HG02759 (cell line): Measurements from ENCODE around the gene TBC1D16.
A peak's percentile ranks its signal among the peaks of the same experiment; 100 is the strongest.

Experiments used
- ATAC-seq: cut with Tn5 transposase; IDR thresholded peaks from one replicate; pipeline ENCODE4 v1.9.1; 2021; ENCODE audit warnings: mild to moderate bottlenecking, moderate library complexity; ENCODE audit not compliant: unreplicated experiment

TBC1D16 gene

DNA sequence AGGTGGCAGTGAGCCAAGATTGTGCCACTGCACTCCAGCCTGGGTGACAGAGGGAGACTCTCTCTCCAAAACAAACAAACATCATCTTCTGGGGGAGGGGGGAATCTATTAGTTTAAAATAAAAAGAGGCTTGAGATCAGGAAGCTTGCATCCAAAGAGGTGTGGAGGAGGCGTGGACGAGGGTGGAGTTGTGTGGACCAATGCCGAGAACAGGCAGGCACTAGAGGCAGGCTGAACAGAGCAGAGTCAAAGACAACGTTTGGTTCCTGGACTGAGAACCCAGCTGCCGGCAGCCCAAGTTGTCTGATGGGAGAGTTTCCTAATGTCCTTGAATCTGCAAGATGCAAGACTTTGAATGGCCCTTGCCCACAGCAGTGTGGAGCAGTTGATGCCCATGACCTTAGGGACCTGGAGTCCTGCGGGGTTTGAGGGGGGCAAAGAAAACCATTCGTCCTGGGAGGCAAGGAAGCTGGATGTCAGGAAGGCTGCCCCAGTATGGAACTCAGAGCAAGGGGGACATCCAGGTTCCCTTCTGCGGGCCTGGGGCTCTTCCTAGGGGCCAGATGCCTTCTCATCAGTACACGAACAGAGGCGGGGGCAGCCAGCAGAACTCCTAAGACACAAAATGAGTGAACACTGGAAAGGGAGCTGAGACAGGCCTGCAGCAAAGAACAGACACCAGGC is 9.2 kb downstream of the TBC1D16 start:
- no peak for ATAC-seq

DNA sequence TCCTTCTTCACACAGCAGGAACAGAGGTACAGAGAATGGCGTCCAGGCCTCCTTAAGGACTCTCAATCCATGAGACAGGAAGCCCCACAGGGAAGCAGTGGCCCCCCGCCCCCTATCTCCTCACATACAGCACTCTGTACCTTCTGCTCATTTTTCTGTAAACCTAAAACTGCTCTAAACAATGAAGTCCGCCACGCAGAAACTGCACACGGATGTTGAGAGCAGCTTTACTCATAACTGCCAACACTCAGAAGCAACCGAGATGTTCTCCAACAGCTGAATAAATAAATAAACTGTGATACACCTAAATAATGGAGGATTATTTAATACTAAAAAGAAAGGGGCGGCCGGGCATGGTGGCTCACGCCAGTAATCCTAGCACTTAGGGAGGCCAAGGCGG is 9.9 kb downstream of the TBC1D16 start:
- no peak for ATAC-seq

DNA sequence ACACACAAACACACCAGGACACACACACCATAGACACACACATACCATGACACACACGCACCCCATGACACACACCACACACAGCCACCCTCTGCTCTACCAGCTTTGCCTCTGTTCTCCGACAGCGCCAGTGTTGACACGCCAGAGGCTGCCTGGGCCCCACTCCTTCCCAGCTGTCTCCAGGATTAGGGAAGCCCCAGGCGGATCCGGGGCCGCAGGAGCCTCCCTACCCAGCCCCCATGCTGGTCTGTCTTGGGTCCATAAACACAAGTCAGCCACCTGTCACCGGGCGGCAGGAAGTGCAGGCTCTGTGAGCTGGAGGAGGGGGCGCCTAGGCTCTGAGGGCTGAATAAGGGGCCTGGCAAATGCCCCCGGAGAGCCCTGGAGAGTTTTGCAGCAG is 10.5 kb downstream of the TBC1D16 start:
- ATAC-seq, result no peak

DNA sequence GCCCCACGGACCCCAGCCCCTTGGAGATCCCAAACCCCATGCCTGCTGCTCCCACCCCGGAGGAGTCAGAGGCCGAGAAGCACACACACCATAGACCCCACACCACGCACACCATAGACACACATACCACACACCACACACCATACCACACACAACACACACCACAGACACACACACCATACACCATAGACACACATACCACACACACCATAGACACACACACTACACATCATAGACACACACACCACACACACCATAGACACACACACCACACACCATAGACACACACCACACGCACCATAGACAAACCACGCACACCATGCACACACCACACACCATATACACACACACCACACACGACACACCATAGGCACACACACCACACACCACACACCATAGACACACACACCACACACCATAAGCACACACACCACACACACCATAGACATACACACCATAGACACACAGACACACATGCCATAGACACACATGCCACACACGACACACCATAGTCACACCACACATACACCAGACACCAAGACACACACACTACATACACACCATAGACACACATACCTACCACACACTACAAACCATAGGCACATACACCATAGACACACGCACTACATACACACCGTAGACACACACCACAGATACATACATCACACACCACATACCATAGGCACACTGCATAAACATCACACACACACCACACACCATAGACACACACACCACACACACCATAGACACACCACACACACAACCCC is 11.3 kb downstream of the TBC1D16 start:
- no peak for ATAC-seq

DNA sequence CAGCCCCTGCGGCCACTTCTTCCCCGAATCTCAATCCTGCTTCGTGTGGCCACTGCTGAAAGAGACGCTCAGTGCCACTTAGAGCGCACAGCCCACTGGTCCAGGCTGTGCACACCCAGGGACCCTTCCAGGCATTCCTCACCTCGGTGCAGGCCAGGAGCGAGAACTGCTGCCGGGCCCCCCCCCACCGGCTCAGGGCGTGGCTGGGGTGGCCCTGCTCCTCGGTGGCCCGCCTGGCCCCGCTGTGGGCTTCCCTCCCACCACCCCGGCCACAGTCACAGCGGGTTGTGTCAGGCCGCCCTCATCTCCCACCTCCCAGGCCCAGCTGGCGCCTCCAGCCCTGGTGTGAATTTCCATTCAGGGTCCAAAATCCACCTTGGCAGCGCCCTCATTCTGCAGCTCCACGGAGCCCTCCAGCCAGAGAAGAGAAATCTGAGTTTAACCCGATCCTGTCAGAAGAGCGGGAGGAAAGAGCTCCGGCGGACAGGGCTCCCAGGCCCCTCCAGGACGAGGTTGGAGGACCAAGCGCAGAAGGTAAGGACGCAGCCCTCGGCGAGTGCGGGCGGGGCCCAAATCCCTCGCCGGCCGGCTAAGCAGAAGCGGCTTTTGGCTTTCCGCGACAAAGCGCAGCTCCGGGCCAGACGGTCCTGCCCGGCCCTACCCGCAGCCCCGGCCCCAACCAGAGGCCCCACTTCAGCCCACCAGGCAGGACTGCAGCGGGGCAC is 12.0 kb downstream of the TBC1D16 start:
- ATAC-seq, result no peak

DNA sequence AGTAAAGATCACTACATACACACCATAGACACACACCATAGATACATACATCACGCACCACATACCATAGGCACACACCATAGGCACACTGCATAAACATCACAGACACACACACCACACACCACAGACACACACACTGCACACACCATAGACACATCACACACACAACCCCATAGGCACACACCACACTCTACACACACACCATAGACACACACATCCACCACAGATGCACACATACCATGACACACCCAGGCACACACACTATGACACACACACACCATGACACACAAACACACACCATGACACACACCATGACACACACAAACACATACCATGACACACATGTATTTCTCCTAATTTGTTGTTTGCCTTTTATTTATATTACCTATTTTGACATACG is 14.1 kb downstream of the TBC1D16 start:
- no peak for ATAC-seq

DNA sequence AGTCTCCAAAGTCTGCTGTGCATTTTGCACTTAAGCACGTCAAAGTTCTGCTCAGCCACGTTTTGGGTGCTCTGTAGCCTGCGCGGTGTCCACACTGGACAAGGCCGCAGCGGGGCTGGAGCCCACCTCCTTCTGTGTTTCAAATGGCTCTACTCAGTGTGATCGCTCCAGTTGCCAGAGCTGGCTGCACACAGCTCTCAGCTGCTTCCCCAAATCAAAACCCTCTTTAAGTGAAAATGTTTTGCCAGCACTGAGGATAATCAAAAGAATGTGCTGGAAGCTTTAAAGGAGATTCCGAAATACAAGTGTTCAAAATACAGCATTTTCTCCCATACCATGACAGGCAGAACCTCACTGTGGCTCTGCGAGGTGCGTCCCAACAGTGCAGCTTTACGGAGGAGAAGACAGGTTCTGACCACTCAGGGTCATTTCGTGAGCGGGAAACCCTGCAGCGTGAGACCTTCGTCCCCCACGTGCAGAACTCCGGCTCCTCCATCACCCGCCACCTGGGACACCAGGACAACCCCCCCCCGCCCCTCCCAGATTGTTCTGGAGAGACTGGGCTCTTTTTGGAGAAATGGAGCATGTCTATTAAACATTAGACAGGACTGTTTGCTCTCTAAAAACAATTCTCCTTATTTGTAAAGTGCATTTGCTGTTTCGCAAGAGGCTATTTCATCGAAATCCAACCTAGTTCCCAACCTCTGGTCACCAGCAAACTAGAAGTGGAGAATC is 16.6 kb downstream of the TBC1D16 start:
- ATAC-seq, result no peak

DNA sequence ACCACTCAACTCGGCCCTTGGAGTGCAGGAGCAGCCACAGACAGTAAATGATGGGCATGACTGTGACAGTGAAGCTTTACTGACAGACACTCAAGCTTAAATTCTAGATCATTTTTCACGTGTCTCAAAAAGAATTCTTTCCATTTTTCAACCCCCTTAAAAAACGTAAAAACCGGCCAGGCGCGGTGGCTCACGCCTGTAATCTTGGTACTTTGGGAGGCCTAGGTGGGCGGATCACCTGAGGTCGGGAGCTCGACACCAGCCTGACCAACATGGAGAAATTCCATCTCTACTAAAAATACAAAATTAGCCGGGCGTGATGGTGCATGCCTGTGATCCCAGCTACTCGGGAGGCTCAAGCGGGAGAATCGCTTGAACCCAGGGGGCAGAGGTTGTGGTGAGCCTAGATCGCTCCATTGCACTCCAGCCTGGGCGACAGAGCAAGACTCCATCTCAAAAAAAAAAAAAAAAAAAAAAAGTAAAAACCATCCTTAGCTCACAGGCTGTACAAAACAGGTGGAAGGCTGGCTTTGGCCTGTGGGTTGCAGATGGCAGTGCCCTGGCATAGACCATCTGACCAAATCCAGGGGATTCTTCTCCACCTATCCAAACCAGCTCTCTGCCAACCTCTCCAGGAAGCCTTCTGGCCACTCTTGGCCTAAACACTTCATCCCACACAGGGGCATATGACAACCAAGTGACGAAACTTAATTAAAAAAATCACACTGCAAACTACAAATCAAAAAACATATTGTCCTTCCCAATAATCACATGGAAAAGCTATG is 18.3 kb downstream of the TBC1D16 start:
- no peak for ATAC-seq

DNA sequence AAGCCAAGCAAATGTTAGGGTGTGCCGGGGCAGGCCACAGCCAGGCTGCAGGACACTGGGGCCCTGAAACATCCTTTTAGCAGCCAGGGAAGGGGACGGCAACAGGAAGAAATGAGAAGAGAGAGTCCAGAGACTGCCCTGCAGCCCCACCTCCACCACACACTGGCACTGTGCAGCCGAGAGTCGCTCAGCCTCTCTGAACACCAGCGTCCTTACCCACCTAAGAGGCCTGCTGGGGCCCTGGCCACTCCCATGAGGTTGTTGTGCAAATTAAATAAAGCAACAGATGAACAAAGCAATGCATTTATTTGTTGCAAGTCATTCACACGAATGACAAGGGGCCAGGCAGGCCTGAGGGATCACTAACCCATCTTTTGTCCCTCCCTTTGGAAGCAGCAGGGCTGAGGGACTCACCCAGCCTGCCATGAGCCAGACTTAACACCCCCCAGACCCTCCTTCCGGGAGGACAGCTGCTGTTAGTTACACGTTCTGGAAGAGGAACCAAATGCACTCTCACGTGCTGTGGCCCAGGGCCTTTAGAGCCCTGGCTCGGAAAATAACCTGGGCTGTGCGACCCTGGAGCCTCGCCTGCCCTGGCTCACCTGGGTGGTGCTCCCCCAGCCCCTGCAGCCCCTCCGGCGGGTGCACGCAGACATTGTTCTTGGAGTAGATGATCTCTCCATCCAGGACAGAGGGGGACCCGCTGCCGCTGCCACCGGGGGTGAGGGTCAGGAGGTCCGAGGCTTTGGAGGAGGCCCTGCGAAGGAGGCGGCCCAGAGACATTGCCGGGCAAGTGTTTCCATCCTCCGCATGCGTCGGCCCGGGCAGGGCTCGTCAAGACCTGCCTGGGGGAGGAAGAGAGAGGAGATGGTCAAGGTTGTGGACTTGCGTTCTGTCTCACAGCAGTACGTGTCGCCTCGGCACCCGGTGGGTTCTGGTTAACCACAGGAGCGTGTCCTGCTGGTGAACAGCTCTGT is 22.6 kb downstream of the TBC1D16 start:
- ATAC-seq, result no peak

DNA sequence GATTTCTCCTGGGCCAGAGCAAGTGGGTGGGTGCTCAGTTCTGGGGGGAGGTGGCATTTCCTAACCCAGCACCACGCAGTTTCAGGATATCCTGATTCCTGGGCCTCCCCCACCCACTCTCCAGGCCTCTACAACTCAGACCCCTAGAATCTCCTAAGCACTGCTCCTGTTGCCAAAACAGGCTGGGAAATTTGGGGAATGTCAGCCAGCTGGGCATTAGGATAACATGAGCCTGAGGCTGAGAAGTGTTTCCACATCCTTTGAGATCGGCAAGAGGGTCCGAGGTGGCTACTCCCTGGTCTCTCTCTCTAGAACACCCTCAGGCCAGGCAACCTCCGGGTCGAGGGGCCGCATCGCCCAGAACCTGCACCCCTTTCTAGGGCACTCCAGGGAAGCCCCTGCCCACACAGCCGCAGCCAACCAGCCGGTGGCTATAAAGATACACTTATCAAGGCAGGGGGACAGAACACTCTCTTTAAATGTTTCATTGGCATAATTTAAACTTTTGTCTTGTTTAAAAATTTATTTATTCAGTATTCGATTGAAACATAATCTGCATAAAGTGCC is 23.6 kb downstream of the TBC1D16 start:
- ATAC-seq, result no peak

DNA sequence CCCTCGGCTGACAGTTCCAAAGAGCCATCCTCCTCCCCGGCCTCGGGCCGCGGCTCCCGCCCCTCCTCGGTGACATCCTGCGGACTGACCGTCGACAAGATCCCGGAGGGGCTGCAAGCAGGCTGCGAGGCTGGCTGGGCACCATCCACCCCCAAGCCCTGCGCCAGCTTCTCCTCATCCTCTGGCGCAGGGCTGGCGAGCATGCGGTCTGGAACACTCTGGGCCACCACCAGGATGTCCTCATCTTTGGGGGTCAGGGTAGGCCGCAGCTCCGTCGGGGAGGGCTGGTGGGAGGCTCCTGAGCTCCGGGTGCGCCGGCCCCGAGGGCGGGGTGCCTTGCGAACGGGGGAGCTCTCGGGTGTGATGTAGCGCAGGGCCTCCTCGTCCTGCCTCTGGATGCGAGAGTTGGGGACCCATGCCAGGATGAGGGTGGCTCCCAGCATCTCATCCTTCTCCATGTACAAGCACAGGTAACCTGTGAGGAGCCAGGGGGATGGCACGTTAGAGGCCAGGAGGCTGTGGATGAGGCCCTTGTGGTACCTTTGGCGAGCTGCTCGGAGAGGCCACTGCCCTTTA is 25.3 kb downstream of the TBC1D16 start:
- no peak for ATAC-seq

DNA sequence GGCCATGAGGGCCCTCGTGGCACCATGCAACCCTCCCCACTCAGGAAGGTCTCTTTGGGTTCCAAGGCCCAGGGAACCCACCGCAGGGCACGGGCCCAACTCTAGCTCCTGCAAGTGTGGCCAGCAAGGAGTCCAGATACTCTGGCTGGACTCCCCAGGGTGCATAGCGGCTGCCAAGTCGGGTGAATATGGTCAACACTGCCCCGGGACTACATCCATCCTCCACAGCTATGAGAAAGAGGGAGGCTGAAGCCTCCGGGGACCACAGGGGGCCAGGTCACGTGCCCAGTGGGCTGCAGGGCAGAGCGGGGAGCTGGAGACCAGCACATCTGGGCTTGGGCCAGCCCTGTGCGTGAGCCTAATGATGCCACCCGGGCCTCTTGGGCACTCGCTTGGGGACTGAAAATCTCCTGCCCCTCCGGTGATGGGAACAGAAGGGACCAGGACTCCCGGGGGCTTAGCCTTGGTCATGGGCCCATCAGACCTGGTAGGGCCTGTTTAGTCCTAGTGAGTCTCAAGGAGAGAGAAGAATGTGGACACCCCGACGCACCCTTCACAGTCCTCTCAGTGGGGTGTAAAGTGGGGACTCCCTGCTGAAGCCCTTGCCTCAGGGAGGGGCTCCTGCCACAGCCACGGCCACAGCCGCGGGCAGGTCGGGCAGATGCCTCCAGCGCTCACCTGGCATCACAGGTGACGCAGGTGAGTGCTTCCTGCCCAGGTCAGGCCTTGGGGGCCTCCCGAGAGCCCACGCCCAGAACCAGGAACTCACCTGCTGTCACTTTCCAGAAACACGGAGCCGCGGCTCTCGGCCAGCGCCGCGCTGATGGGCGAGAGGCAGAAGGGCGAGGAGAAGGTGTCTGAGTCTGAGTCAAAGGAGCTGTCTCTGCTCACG is 26.0 kb downstream of the TBC1D16 start:
- ATAC-seq, result no peak

DNA sequence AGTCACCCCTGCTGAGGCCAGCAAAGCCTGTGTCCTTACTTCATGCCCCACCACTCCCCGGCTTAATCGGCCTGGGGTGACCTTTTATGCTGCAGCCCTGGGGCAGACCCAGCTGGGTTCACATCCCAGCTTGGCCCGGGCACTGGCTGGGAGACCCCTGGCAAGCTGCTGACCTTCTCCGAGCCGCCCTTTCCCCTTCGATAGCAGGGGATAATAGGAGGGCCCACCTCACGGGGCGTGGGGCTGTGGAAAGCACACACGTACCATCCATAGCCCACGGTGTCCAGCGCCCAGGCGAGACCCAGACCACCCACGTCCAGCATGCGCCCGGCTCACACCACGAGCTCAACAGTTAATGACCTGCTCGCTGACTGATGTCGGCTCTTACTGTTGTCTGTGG is 26.8 kb downstream of the TBC1D16 start:
- no peak for ATAC-seq

DNA sequence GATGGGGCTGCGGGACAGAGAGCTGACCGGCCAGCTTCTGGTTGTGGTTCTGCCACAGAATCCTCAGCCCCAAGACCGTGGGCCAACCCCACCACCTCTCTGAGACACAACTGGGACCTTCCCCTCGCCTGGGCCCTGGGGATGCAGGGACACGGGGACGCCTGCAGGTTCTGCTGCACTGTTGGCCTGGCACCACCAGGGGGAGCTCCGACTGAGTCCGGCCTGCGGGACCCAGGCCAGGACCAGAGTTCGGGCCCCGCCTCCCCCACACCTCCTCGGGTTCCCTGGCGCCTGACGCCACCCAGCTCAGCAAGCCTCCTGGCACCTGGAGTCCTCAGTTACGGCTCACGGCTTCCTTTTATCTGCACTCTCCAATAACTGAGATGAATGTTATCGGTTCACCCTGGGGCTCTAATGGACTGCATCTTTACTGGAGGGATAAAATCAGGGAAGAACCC is 27.3 kb downstream of the TBC1D16 start:
- peak; percentile 62 for ATAC-seq

DNA sequence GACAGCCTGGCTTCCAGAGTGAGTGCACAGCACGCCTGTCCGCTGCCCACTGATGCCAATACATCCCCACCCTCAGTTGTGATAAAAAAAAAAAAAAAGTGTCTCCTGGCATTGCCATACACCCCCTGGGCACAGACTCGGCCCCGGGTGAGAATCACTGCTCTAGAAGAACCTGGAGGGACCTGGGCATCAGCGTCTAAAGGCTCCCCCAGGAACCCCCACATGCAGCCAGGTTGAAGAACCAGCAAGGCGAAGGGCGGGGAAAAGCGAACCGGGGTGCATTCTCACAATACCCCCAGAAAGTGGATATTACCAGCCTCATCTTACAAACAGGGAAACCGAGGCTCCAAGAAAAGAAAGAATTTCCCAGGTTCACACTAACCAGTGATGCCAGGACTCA is 27.7 kb downstream of the TBC1D16 start:
- ATAC-seq, result no peak

DNA sequence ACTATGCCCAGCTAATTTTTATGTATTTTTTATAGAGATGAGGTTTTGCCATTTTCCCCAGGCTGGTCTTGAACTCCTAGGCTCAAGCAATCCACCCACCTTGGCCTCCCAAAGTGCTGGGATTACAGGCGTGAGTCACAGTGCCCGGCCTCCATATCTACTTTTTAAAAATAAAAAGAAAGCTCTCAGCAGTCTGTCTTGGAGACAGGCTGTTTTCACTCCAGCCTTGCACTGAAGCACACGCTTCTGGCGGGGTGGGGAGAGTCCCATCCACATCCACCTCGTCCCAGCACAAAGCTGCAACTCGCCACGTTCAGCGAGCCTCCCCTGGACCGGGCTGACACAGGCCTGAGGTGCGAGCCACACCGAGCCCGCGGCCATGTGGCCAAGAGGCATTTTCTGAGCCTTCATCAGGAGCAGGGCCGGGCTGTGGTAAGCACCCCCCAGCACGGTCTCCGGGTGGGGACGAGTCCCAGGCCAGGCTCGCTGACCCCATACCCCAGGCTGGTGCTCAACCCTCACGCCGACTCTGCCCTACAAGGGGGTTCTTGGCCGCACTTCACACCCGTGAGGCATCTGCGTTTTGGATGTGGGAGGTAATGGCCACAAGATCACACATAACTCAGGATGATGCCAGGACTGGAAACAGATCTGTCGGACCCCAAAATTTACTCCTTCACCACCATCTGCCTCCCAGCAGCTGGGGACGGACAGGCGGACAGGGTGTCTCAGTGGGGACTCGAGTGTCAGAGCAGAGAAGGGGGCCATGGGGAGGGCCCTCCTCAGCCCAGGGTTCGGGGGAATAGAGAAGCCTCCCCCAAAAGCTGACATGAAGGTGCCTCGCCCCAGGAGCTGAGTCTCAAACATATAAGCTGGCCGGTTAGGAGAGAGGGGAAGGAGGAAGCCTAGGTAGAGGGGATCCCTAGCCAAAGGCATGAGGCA is 28.6 kb downstream of the TBC1D16 start:
- ATAC-seq, result no peak
